Choroid plexus epithelial cell (primary cell): ENCODE results near the gene HLA-DRB5.
"Not testable (repeated sequence)": the region's sequence is repeated elsewhere in the genome, so short reads cannot be mapped to it uniquely, and the experiment has no call there.

Experiments
- DNase-seq: peaks from one replicate; pipeline ENCODE4 v3.0.0-alpha.2; 2010; ENCODE audit warnings: low read depth
- H3K4me3 ChIP-seq: 2 replicates; pipeline ENCODE4 v1.5.1; 2011; ENCODE audit warnings: low read depth, mild to moderate bottlenecking, control low read depth, low read length, moderate library complexity
- CTCF ChIP-seq: conservative IDR thresholded peaks from 2 replicates; pipeline ENCODE4 v1.5.1; 2011; ENCODE audit warnings: low read depth, mild to moderate bottlenecking, control low read depth, inconsistent platforms, low read length, moderate library complexity

The HLA-DRB5 gene

GRCh38 chr6:32529697-32530430 is at the start of gene HLA-DRB5:
HLA-DRB5 (minus strand) TSS chr6:32530287; CDS start chr6:32530224, 63 bp downstream.
- DNase-seq = peak; percentile 16
- no peak for TF ChIP-seq CTCF
- H3K4me3 ChIP-seq = no peak within 1 kb of the TSS

GRCh38 chr6:32578962-32579361 is 48.9 kb upstream of the HLA-DRB5 start:
- H3K4me3 ChIP-seq = no peak overlapping the region
- DNase-seq = no peak
- TF ChIP-seq CTCF = no peak

GRCh38 chr6:32577493-32577892 is 47.4 kb upstream of the HLA-DRB5 start:
- H3K4me3 ChIP-seq, DNase-seq: not testable (repeated sequence)

- no peak overlapping the region for H3K4me3 ChIP-seq
- no peak for DNase-seq
- no peak for TF ChIP-seq CTCF
Observed at GRCh38 chr6:32576250-32576649, 46.2 kb upstream of the HLA-DRB5 start.

GRCh38 chr6:32570363-32570905 is 40.3 kb upstream of the HLA-DRB5 start:
- TF ChIP-seq CTCF = no peak
- H3K4me3 ChIP-seq = no peak overlapping the region
- no peak for DNase-seq

- TF ChIP-seq CTCF = no peak
- no peak overlapping the region for H3K4me3 ChIP-seq
- no peak for DNase-seq
Observed at GRCh38 chr6:32568561-32568960, 38.5 kb upstream of the HLA-DRB5 start.

GRCh38 chr6:32566957-32567356 is 36.9 kb upstream of the HLA-DRB5 start:
- TF ChIP-seq CTCF = no peak
- no peak for DNase-seq
- H3K4me3 ChIP-seq = no peak overlapping the region
